ENCODE data around the gene WDR11. TPM values are rescaled to one million over a fixed set of nuclear protein-coding genes. Genes with fewer than 3 reads are reported as not detected.
A peak's percentile ranks its signal among the peaks of the same experiment; 100 is the strongest.

WDR11 gene
- total and polyA plus RNA-seq, 7 experiments from 2014 or later, result 12.6 to 78.1 (median 43.6) TPM

- CTCF ChIA-PET, result interaction anchor here (0.6 to 0.7 kb wide), 2 partner anchors 14 to 1026 kb away, joined by 3 to 4 read pairs; no protein-coding TSS in a partner anchor
- intact Hi-C loops (cut with micrococcal nuclease), result loop anchor here in 1 of 2 donors (10.0 kb wide), 1 partner anchor 1763 kb away; no protein-coding TSS in a partner anchor
Measured at GRCh38 chr10:120941501-120941900, 90.3 kb downstream of the WDR11 start.

GRCh38 chr10:120942806-120943413 is 91.7 kb downstream of the WDR11 start:
- ChIA-PET CTCF (no interaction called here), POLR2A (no interaction called here)
- DNase-seq (peak; percentile 29 to 81 (median 58)), ATAC-seq (peak; percentile 90)
- Histone ChIP-seq H3K36me3 (ENCODE audit: control insufficient read depth in 2 of 3, insufficient read depth in 3 of 3, low read length in 3 of 3) (no peaks in the 10 kb centered on the region), H3K4me1 (ENCODE audit: control insufficient read depth in 2 of 2, insufficient read depth in 2 of 2, low read length in 2 of 2) (no peaks in the 10 kb centered on the region), H3K27ac (ENCODE audit: low read depth, low read length) (no peak overlapping the region), H3K9me3 (ENCODE audit: control insufficient read depth in 2 of 3, low read length in 3 of 3) (no peaks in the 10 kb centered on the region), H3K4me3 (ENCODE audit: low read length) (no peak overlapping the region), H3K27me3 (ENCODE audit: control insufficient read depth in 2 of 2, insufficient read depth in 2 of 2, low read length in 2 of 2) (no peaks in the 10 kb centered on the region)
- peaks cover 0 to 3% (median 0%) of the 10 kb centered on the region in 5 donors for H3K36me3 Mint-ChIP-seq
- H3K4me3 Mint-ChIP-seq, result peak overlapping the region in 5 of 10 donors; percentile 25 to 65 (median 32)
- peaks cover 0 to 3% (median 0%) of the 10 kb centered on the region in 11 donors for H3K9me3 Mint-ChIP-seq
- intact Hi-C loops (cut with micrococcal nuclease), result loop anchor here (1.0 to 10.0 kb wide), 7 partner anchors 666 to 1762 kb away; no protein-coding TSS in a partner anchor
- H3K27me3 Mint-ChIP-seq, result peaks cover 4 to 44% (median 20%) of the 10 kb centered on the region in 5 donors
- H3K4me1 Mint-ChIP-seq, result peaks cover 0 to 11% (median 5%) of the 10 kb centered on the region in 7 donors
- H3K27ac Mint-ChIP-seq, result no peak overlapping the region

More at GRCh38 chr10:120941501-120941900, 90.3 kb downstream of the WDR11 start:
- Histone ChIP-seq H3K36me3 (ENCODE audit: control insufficient read depth in 2 of 3, insufficient read depth in 3 of 3, low read length in 3 of 3) (no peaks in the 10 kb centered on the region), H3K4me3 (ENCODE audit: low read length) (no peak overlapping the region), H3K9me3 (ENCODE audit: control insufficient read depth in 2 of 3, low read length in 3 of 3) (no peaks in the 10 kb centered on the region), H3K27me3 (ENCODE audit: control insufficient read depth in 2 of 2, insufficient read depth in 2 of 2, low read length in 2 of 2) (no peaks in the 10 kb centered on the region), H3K27ac (ENCODE audit: low read depth, low read length) (no peak overlapping the region), H3K4me1 (ENCODE audit: control insufficient read depth in 2 of 2, insufficient read depth in 2 of 2, low read length in 2 of 2) (no peaks in the 10 kb centered on the region)
- ATAC-seq, result no peak
- Mint-ChIP-seq H3K4me3 (no peak overlapping the region), H3K27me3 (peaks cover 0 to 33% (median 18%) of the 10 kb centered on the region in 5 donors), H3K27ac (no peak overlapping the region), H3K4me1 (peaks cover 0 to 11% (median 5%) of the 10 kb centered on the region in 7 donors), H3K9me3 (no peaks in the 10 kb centered on the region), H3K36me3 (peaks cover 0 to 3% (median 0%) of the 10 kb centered on the region in 5 donors)
- DNase-seq, result no peak
- POLR2A ChIA-PET, result no interaction called here

- Mint-ChIP-seq H3K27ac (no peak overlapping the region), H3K27me3 (peaks cover 9 to 45% (median 26%) of the 10 kb centered on the region in 5 donors), H3K9me3 (peaks cover 0 to 3% (median 0%) of the 10 kb centered on the region in 11 donors), H3K4me3 (no peak overlapping the region), H3K4me1 (peaks cover 0 to 11% (median 5%) of the 10 kb centered on the region in 7 donors), H3K36me3 (peaks cover 0 to 3% (median 0%) of the 10 kb centered on the region in 5 donors)
- Histone ChIP-seq H3K4me3 (ENCODE audit: low read length) (no peak overlapping the region), H3K4me1 (ENCODE audit: control insufficient read depth in 2 of 2, insufficient read depth in 2 of 2, low read length in 2 of 2) (no peaks in the 10 kb centered on the region), H3K36me3 (ENCODE audit: control insufficient read depth in 2 of 3, insufficient read depth in 3 of 3, low read length in 3 of 3) (no peaks in the 10 kb centered on the region), H3K27ac (ENCODE audit: low read depth, low read length) (no peak overlapping the region), H3K9me3 (ENCODE audit: control insufficient read depth in 2 of 3, low read length in 3 of 3) (no peaks in the 10 kb centered on the region), H3K27me3 (ENCODE audit: control insufficient read depth in 2 of 2, insufficient read depth in 2 of 2, low read length in 2 of 2) (no peaks in the 10 kb centered on the region)
- DNase-seq, result no peak
- CTCF ChIA-PET, result no interaction called here
- intact Hi-C loops (cut with micrococcal nuclease), result loop anchor here (1.0 to 10.0 kb wide), 7 partner anchors 665 to 1761 kb away; no protein-coding TSS in a partner anchor
- no peak for ATAC-seq
- POLR2A ChIA-PET, result no interaction called here
Measured at GRCh38 chr10:120943542-120943941, 92.4 kb downstream of the WDR11 start.

- no peak overlapping the region for H3K27ac ChIP-seq (ENCODE audit: low read depth, low read length)
- ChIA-PET CTCF (interaction anchor here (0.5 kb wide), 1 partner anchor 63 kb away, joined by 3 read pairs; no protein-coding TSS in a partner anchor), POLR2A (no interaction called here)
- DNase-seq (no peak), ATAC-seq (no peak)
- peaks cover 0 to 3% (median 0%) of the 10 kb centered on the region in 5 donors for H3K36me3 Mint-ChIP-seq
- H3K4me3 Mint-ChIP-seq, result no peak overlapping the region
- H3K27me3 Mint-ChIP-seq, result peaks cover 15 to 45% (median 27%) of the 10 kb centered on the region in 5 donors
- H3K27ac Mint-ChIP-seq, result no peak overlapping the region
- H3K9me3 Mint-ChIP-seq, result peaks cover 0 to 3% (median 0%) of the 10 kb centered on the region in 11 donors
- intact Hi-C loops (cut with micrococcal nuclease), result loop anchor here in 1 of 2 donors (10.0 kb wide), 1 partner anchor 1760 kb away; no protein-coding TSS in a partner anchor
- H3K4me1 ChIP-seq (ENCODE audit: control insufficient read depth in 2 of 2, insufficient read depth in 2 of 2, low read length in 2 of 2), result peaks cover 0 to 3% of the 10 kb centered on the region in 2 donors
- no peak overlapping the region for H3K4me3 ChIP-seq (ENCODE audit: low read length)
- H3K9me3 ChIP-seq (ENCODE audit: control insufficient read depth in 2 of 3, low read length in 3 of 3), result no peaks in the 10 kb centered on the region
- H3K27me3 ChIP-seq (ENCODE audit: control insufficient read depth in 2 of 2, insufficient read depth in 2 of 2, low read length in 2 of 2), result peaks cover 0 to 3% of the 10 kb centered on the region in 2 donors
- H3K36me3 ChIP-seq (ENCODE audit: control insufficient read depth in 2 of 3, insufficient read depth in 3 of 3, low read length in 3 of 3), result no peaks in the 10 kb centered on the region
- H3K4me1 Mint-ChIP-seq, result peaks cover 0 to 12% (median 6%) of the 10 kb centered on the region in 7 donors
Measured at GRCh38 chr10:120944586-120945125, 93.5 kb downstream of the WDR11 start.

GRCh38 chr10:120945182-120945581 is 94.0 kb downstream of the WDR11 start:
- H3K27me3 Mint-ChIP-seq, result peaks cover 20 to 47% (median 29%) of the 10 kb centered on the region in 5 donors

GRCh38 chr10:120945801-120946302 is 94.7 kb downstream of the WDR11 start:
- ATAC-seq (no peak), DNase-seq (no peak)
- ChIA-PET CTCF (no interaction called here), POLR2A (no interaction called here)
- Mint-ChIP-seq H3K9me3 (peaks cover 0 to 3% (median 0%) of the 10 kb centered on the region in 11 donors), H3K36me3 (peaks cover 0 to 3% (median 0%) of the 10 kb centered on the region in 5 donors), H3K4me3 (no peak overlapping the region), H3K4me1 (peaks cover 0 to 14% (median 9%) of the 10 kb centered on the region in 7 donors), H3K27ac (no peak overlapping the region), H3K27me3 (peaks cover 26 to 47% (median 33%) of the 10 kb centered on the region in 5 donors)
- Histone ChIP-seq H3K9me3 (ENCODE audit: control insufficient read depth in 2 of 3, low read length in 3 of 3) (no peaks in the 10 kb centered on the region), H3K27ac (ENCODE audit: low read depth, low read length) (no peak overlapping the region), H3K36me3 (ENCODE audit: control insufficient read depth in 2 of 3, insufficient read depth in 3 of 3, low read length in 3 of 3) (no peaks in the 10 kb centered on the region), H3K4me3 (ENCODE audit: low read length) (no peak overlapping the region), H3K27me3 (ENCODE audit: control insufficient read depth in 2 of 2, insufficient read depth in 2 of 2, low read length in 2 of 2) (peaks cover 0 to 3% of the 10 kb centered on the region in 2 donors), H3K4me1 (ENCODE audit: control insufficient read depth in 2 of 2, insufficient read depth in 2 of 2, low read length in 2 of 2) (peaks cover 0 to 6% of the 10 kb centered on the region in 2 donors)
- intact Hi-C loops (cut with micrococcal nuclease), result loop anchor here in 1 of 2 donors (10.0 kb wide), 1 partner anchor 1759 kb away; no protein-coding TSS in a partner anchor

More at GRCh38 chr10:120945182-120945581, 94.0 kb downstream of the WDR11 start:
- Mint-ChIP-seq H3K9me3 (peaks cover 0 to 3% (median 0%) of the 10 kb centered on the region in 11 donors), H3K4me3 (no peak overlapping the region), H3K27ac (peak overlapping the region in 1 of 9 donors; percentile 30), H3K4me1 (peaks cover 0 to 15% (median 8%) of the 10 kb centered on the region in 7 donors), H3K36me3 (peaks cover 0 to 3% (median 0%) of the 10 kb centered on the region in 5 donors)
- intact Hi-C loops (cut with micrococcal nuclease), result loop anchor here in 1 of 2 donors (10.0 kb wide), 1 partner anchor 1760 kb away; no protein-coding TSS in a partner anchor
- ATAC-seq (no peak), DNase-seq (no peak)
- peaks cover 0 to 3% of the 10 kb centered on the region in 2 donors for H3K27me3 ChIP-seq (ENCODE audit: control insufficient read depth in 2 of 2, insufficient read depth in 2 of 2, low read length in 2 of 2)
- H3K4me1 ChIP-seq (ENCODE audit: control insufficient read depth in 2 of 2, insufficient read depth in 2 of 2, low read length in 2 of 2), result peaks cover 0 to 6% of the 10 kb centered on the region in 2 donors
- POLR2A ChIA-PET, result no interaction called here
- H3K27ac ChIP-seq (ENCODE audit: low read depth, low read length), result no peak overlapping the region
- CTCF ChIA-PET, result no interaction called here
- no peaks in the 10 kb centered on the region for H3K36me3 ChIP-seq (ENCODE audit: control insufficient read depth in 2 of 3, insufficient read depth in 3 of 3, low read length in 3 of 3)
- H3K4me3 ChIP-seq (ENCODE audit: low read length), result no peak overlapping the region
- H3K9me3 ChIP-seq (ENCODE audit: control insufficient read depth in 2 of 3, low read length in 3 of 3), result no peaks in the 10 kb centered on the region
